HepG2 (cell line): ENCODE results near the gene RTP4.

Experiments used
- GABPA ChIP-seq, 2 experiments: IDR thresholded peaks; 2 replicates each; pipeline ENCODE4 v1.6.1; 2011 to 2016; ENCODE audit warnings: low read depth in 2 of 2, low read length in 1 of 2, missing biosample characterization in 1 of 2, missing genetic modification characterization in 1 of 2
- JUND ChIP-seq: sonication (generic); formaldehyde crosslinking; IDR thresholded peaks from 2 replicates; pipeline ENCODE4 v1.8.0; 2022; ENCODE audit warnings: mild to moderate bottlenecking, missing genetic modification reagents
- MAFK ChIP-seq, 2 experiments: IDR thresholded peaks in 1 of 2; conservative IDR thresholded peaks in 1 of 2; 2 replicates each; pipeline ENCODE4 v1.6.1; 2011; ENCODE audit warnings: improper control_type of control experiment in 2 of 2, low read length in 2 of 2
- NCOA2 ChIP-seq: sonication (generic); formaldehyde crosslinking; IDR thresholded peaks from 2 replicates; pipeline ENCODE4 v1.8.0; 2022; ENCODE audit warnings: inconsistent platforms
- U2AF2 ChIP-seq: fragments of 200-400 bp; formaldehyde crosslinking; IDR thresholded peaks from 2 replicates; pipeline ENCODE4 v1.6.1; 2017; ENCODE audit warnings: low read depth, mild to moderate bottlenecking, low read length
- TF ChIP-seq, protein P1 (sequence below): sonication (generic); formaldehyde crosslinking; IDR thresholded peaks from 2 replicates; pipeline ENCODE4 v1.5.0; 2020; ENCODE audit warnings: mild to moderate bottlenecking, missing genetic modification reagents, moderate library complexity

- TF ChIP-seq GABPA (IDR thresholded peaks at IDR 0.05; ENCODE audit: low read depth, low read length) (no peak), GABPA (CRISPR knock-in tag; IDR thresholded peaks at IDR 0.05; ENCODE audit: low read depth) (no peak), U2AF2 (no peak), NCOA2 (CRISPR knock-in tag) (no peak), MAFK (conservative IDR thresholded peaks at IDR 0.05 in 1 of 2, IDR thresholded peaks at IDR 0.05 in 1 of 2; ENCODE audit: low read length in 2 of 2) (no peak), JUND (no peak)
- TF ChIP-seq, protein P1, sequence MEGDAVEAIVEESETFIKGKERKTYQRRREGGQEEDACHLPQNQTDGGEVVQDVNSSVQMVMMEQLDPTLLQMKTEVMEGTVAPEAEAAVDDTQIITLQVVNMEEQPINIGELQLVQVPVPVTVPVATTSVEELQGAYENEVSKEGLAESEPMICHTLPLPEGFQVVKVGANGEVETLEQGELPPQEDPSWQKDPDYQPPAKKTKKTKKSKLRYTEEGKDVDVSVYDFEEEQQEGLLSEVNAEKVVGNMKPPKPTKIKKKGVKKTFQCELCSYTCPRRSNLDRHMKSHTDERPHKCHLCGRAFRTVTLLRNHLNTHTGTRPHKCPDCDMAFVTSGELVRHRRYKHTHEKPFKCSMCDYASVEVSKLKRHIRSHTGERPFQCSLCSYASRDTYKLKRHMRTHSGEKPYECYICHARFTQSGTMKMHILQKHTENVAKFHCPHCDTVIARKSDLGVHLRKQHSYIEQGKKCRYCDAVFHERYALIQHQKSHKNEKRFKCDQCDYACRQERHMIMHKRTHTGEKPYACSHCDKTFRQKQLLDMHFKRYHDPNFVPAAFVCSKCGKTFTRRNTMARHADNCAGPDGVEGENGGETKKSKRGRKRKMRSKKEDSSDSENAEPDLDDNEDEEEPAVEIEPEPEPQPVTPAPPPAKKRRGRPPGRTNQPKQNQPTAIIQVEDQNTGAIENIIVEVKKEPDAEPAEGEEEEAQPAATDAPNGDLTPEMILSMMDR (CRISPR knock-in tag), result no peak
These were observed 28.5 kb downstream of the RTP4 start for GRCh38 chr3:187396661-187397060.
